ENCODE measurements around the gene ZNF594. TPM values are rescaled to one million over a fixed set of nuclear protein-coding genes. Genes with fewer than 3 reads are reported as not detected.
"Not testable (repeated sequence)": the region's sequence is repeated elsewhere in the genome, so short reads cannot be mapped to it uniquely, and the experiment has no call there.

The ZNF594 gene
- total and polyA plus RNA-seq, 7 donors, result 1.1 to 6.6 (median 3.1) TPM

GRCh38 chr17:5182597-5183409 lies 8.9 kb downstream of the ZNF594 start:
- intact Hi-C loops (cut with DNase I), result no loop called here
- Histone ChIP-seq H3K9me3 (peaks cover 100% of the 10 kb centered on the region), H3K27ac (no peak overlapping the region), H3K4me1 (no peaks in the 10 kb centered on the region), H3K4me3 (no peak overlapping the region), H3K27me3 (ENCODE audit: insufficient read depth in 3 of 3, low read length in 2 of 3) (no peaks in the 10 kb centered on the region), H3K36me3 (ENCODE audit: insufficient read depth in 1 of 2, low read depth in 1 of 2) (peaks cover 8 to 24% of the 10 kb centered on the region in 2 donors)
- ATAC-seq (no peak), DNase-seq (no peak)
- 98 to 99% (median 99%) methylated on average over 6 of the region's 6 CpGs for WGBS, 3 donors
- no peak for TF ChIP-seq CTCF (IDR thresholded peaks at IDR 0.05)

GRCh38 chr17:5181509-5182305 lies 10.0 kb downstream of the ZNF594 start:
- Histone ChIP-seq H3K36me3 (ENCODE audit: insufficient read depth in 1 of 2, low read depth in 1 of 2) (peaks cover 8 to 16% of the 10 kb centered on the region in 2 donors), H3K4me1 (no peaks in the 10 kb centered on the region), H3K4me3 (no peak overlapping the region), H3K9me3 (peaks cover 100% of the 10 kb centered on the region), H3K27me3 (ENCODE audit: insufficient read depth in 3 of 3, low read length in 2 of 3) (no peaks in the 10 kb centered on the region), H3K27ac (no peak overlapping the region)
- DNase-seq, result no peak
- TF ChIP-seq CTCF (IDR thresholded peaks at IDR 0.05), result no peak
- WGBS, 3 donors, result 94 to 95% (median 95%) methylated on average over 10 of the region's 10 CpGs
- no peak for ATAC-seq
- intact Hi-C loops (cut with DNase I), result no loop called here

- intact Hi-C loops (cut with DNase I), result no loop called here
- Histone ChIP-seq H3K4me1 (no peaks in the 10 kb centered on the region), H3K36me3 (ENCODE audit: insufficient read depth in 1 of 2, low read depth in 1 of 2) (peaks cover 8 to 29% of the 10 kb centered on the region in 2 donors), H3K27me3 (ENCODE audit: insufficient read depth in 3 of 3, low read length in 2 of 3) (no peaks in the 10 kb centered on the region), H3K9me3 (peaks cover 92% of the 10 kb centered on the region), H3K27ac (no peak overlapping the region), H3K4me3 (no peak overlapping the region)
- ATAC-seq (no peak), DNase-seq (no peak)
- 92 to 99% (median 97%) methylated on average over 11 to 12 of the region's 12 CpGs for WGBS, 3 donors
- no peak for TF ChIP-seq CTCF (IDR thresholded peaks at IDR 0.05)
Observed at GRCh38 chr17:5179003-5179402, 12.7 kb downstream of the ZNF594 start.

GRCh38 chr17:5175027-5175426 lies 16.6 kb downstream of the ZNF594 start:
- H3K4me3 ChIP-seq; H3K27ac ChIP-seq; intact Hi-C loops (cut with DNase I); DNase-seq; H3K27me3 ChIP-seq (ENCODE audit: insufficient read depth in 3 of 3, low read length in 2 of 3); H3K4me1 ChIP-seq; ATAC-seq: not testable (repeated sequence)
- Histone ChIP-seq H3K36me3 (ENCODE audit: insufficient read depth in 1 of 2, low read depth in 1 of 2) (peaks cover 0 to 45% of the 10 kb centered on the region in 2 donors), H3K9me3 (peaks cover 59% of the 10 kb centered on the region)
- 87 to 94% (median 91%) methylated on average over 7 of the region's 7 CpGs for WGBS, 3 donors

GRCh38 chr17:5165791-5166564 lies 25.7 kb downstream of the ZNF594 start:
- H3K4me1 ChIP-seq; H3K9me3 ChIP-seq; H3K27me3 ChIP-seq (ENCODE audit: insufficient read depth in 3 of 3, low read length in 2 of 3); DNase-seq; ATAC-seq; H3K27ac ChIP-seq; intact Hi-C loops (cut with DNase I); H3K4me3 ChIP-seq: not testable (repeated sequence)
- WGBS, 3 donors, result 72 to 79% (median 76%) methylated on average over 4 to 6 of the region's 7 CpGs
- H3K36me3 ChIP-seq (ENCODE audit: insufficient read depth in 1 of 2, low read depth in 1 of 2), result peaks cover 0 to 57% of the 10 kb centered on the region in 2 donors

All from psoas muscle (tissue), 8 donors.